GM18526 (cell line): Measurements from ENCODE around the gene UIMC1.

Experiments used
- POLR2A ChIP-seq: IDR thresholded peaks from 3 replicates; pipeline ENCODE4 v1.6.1; 2011; ENCODE audit not compliant: insufficient read length; ENCODE audit errors: extremely low read depth

UIMC1 gene

GRCh38 chr5:176934309-176934930, 72.2 kb downstream of the UIMC1 start:
- TF ChIP-seq POLR2A, result no peak

DNA sequence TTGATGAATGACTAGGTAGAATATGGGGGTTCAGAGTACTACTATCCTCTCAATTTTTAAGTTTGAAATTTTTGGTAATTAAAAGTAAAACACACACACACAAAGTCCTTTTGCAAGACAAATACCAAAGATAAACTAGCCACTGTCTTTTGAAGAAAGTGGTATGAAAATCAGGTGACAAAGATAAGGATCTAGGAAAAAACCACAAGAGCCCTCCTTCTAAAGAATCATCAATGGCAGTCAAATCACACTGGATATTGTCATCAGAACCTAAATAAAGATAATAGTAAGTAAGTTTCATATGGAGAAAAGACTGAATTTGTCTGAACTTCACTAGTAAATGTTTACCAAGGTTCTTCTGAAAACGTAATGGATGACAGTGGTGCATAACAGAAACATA, 76.9 kb downstream of the UIMC1 start:
- no peak for TF ChIP-seq POLR2A

DNA sequence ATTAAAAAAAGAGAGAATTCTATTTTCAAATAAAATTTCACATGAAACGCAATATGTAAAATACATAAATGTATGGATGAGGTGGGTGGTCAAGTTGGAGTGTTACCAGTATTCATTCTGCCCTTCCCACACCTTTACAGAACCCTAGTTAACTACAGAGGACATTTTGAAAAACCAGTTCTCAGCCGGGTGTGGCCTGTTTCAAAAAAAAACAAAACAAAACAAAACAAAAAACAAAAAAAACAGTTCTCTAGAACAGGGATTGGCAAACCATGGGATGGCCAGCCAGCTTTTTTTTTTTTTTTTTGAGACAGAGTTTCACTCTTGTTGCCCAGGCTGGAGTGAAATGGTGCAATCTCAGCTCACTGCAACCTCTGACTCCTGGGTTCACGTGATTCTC, 79.0 kb downstream of the UIMC1 start:
- TF ChIP-seq POLR2A, result no peak

DNA sequence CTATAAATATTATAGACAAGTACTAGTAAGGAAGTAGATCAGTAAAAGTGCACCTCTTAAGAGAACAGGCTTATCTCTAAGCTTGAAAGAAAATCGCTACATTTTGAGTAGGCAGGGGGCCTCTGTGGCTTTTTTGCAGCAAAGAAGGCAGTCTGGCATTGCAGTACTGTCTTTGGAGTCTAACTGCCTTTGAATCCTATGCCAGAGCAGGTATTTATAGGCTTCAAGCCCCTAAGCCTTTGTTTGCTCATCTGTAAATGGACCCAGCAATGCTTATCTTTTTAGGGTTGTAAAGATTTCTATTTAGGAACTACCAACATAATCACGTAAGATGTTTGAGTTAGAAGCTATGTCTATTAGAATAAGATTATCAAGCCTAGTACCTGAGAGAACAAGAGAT, 83.8 kb downstream of the UIMC1 start:
- TF ChIP-seq POLR2A, result no peak

DNA sequence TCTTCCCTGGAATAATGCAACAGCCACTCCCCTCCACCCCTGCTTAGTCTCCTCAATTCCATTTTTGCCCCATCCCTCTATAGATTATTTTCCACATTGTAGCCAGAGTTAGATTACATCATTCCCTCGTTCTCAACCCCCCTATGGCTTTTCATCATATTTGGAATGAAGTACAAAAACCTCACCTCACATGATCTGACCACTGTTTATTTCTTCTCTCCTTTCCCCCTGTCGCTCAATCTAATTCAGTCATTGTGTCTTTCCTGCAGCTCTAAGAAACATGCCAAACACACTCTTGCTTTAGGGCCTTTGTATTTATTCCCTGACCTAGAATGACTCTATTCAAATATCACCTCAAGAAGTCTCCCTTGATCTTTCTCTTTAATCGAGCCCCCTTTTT, 84.9 kb downstream of the UIMC1 start:
- TF ChIP-seq POLR2A, result no peak

GRCh38 chr5:176918613-176919012, 88.0 kb downstream of the UIMC1 start:
- TF ChIP-seq POLR2A, result no peak

- TF ChIP-seq POLR2A, result no peak
Observed at GRCh38 chr5:176916337-176916736, 90.2 kb downstream of the UIMC1 start.

DNA sequence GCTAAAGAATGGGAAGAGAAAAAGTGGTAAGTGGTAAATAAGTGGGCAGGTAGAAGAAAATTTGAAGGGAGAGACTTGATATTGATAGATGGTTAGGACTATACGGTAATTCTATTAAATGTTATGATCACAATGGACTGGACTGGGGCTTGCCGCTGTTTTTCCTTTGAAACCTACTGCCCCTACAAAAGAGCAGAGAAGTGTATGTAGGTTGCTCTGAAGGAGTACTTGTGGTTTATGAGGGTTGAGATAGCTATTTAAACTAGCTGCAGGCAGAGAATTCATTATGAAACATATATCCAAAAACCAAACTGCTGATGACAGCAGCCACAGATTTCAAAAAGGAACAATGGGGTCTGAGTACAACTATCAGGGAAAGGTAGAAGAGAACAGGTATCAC, 90.7 kb downstream of the UIMC1 start:
- TF ChIP-seq POLR2A, result no peak

- no peak for TF ChIP-seq POLR2A
Observed at GRCh38 chr5:176912115-176912514, 94.5 kb downstream of the UIMC1 start.

DNA sequence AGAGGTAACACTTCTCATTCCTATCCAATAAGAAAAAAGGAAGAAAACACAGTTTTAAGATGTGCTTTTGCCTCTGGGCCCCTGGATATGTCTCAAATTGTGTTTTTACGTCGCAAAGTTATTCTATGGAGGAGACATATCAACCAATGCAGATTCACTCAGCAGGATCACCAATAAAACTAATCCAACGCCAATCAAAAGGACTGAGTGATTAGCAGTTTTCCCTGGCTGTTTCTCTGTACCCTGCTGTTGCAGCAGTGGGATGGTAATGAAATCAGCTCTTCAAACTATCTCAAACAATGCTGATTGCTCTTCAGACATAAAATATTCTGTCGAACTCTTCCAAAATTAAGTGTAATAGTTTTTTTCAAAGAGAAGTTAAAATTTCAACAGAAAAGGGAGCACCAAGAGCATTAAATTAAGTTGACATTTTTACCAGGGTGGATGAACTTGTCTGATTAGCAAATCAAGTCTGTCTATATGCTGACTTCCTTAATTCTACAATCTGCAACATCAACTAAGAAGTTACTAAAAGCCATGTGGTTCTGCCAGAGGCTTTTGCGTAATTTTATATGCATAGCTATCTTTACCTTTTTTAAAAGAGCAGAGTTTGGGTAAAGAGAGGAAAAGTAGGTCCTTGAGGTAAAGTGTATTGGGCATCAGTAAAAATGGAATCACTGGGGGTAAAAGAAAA, 97.8 kb downstream of the UIMC1 start:
- TF ChIP-seq POLR2A, result no peak

DNA sequence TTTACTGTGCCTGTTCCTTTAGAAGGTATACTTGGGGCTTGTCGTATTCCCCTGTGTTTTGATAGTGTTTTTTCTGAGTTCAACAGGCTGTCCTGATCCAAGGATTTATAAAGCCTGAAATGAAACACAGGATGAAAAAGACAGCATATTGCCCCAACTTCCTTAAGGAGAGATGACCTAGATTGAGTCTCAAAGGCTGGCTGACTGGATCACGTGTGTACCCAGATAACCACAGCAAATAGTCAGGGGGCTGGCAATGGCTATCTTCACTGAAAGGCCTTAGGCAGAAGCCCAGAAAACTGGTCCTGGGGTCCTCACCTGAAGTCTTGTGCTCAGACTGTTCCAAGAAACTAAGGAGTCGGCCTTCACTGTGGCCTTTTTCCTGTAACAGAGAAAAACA, 99.8 kb downstream of the UIMC1 start:
- no peak for TF ChIP-seq POLR2A

DNA sequence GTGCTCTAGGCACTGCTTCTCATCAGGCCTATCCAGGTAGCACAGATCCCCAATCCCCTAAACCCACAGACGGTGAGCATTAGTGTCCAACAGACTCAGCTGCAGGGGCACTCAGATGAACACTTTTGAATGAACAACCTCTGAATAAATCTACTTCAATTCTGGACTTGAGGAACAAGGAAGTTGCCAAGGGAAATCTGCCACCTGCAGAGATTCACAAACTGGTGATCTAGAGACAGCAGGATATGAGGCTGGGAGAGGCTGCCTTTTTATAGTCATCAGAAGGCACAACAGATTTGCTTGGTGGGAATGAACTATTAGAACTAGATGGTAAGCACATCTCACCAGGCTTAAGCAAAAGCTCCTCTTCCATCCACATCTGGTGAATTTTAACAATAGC, 100.5 kb downstream of the UIMC1 start:
- TF ChIP-seq POLR2A, result no peak

DNA sequence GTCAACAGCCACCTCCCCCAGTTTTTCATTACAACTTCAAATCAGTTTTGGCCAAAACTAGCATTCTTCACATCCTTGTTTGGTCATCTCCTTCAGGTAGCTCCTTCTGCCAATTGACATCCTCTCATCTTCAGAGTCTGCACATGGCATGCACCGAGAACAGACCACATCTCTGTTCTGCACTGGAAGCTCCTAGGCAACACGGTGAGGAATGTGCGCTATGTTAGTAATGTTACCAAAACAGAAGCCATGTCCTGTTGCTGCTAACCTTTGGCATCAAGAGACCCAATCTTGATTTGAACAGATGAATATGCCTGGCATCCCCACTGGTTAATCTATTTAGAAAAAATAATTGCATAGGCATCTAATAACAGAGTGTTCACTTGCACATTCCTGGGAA, 102.3 kb downstream of the UIMC1 start:
- TF ChIP-seq POLR2A, result no peak

- TF ChIP-seq POLR2A, result no peak
Observed at GRCh38 chr5:176902911-176903664, 103.5 kb downstream of the UIMC1 start.

- no peak for TF ChIP-seq POLR2A
Observed at GRCh38 chr5:176902102-176902814, 104.3 kb downstream of the UIMC1 start.
